SW480 (cell line): ENCODE measurements around the gene ENDOG.
A peak's percentile ranks its signal among the peaks of the same experiment; 100 is the strongest.
"Not testable (repeated sequence)": the region's sequence is repeated elsewhere in the genome, so short reads cannot be mapped to it uniquely, and the experiment has no call there.

Source experiments
- DNase-seq: peaks from one replicate; pipeline ENCODE4 v3.0.0-alpha.2; 2016; ENCODE audit warnings: low spot score

The ENDOG gene

DNA sequence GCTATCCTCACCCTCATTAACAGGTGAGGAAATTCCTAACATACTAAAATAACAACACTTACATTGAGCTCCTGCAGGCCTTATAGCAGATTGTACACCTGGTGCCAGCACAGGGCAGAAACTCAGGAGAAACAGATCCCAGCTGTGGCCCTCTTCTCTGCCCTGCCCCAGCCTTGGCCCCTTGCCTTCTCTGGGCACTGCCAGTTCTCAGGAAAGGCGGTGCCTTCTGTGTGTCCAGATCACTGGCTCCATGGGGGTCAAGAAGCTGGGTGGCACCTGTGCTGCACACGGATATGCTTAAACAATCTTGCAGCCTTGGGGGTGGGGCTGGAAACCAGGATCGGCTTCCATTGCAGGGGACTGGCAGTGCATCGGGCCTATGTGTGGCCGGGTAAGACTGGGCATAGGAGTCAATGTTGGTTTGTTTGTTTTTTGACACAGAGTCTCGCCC is 44.1 kb downstream of the ENDOG start:
- no peak for DNase-seq

DNA sequence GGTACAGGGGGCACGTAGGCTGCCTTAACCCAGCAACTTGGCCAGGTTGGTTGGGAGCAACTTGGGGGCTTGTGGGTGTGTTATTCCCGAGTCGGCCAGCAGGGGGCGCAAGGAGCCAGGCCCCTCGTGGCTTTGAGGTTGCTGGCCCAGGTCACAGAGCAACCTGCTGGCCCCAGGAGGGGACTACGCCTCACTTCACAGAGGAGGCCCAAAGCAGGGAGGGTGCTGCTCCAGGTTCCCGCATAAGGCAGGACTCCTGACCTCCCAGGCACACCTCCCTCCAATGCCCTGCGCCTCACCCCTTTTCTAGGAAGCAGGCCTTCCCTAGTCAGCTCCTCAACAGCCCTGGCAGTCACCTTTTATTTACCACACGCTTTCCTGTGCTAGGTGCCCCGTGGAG is 45.3 kb downstream of the ENDOG start:
- peak; percentile 72 for DNase-seq

GRCh38 chr9:128870128-128870940 is 52.0 kb downstream of the ENDOG start:
- DNase-seq: no peak

GRCh38 chr9:128870941-128871265 is 52.6 kb downstream of the ENDOG start:
- DNase-seq: not testable (repeated sequence)
